ENCODE measurements around the gene GALNT2. TPM values are rescaled to one million over a fixed set of nuclear protein-coding genes. Genes with fewer than 3 reads are reported as not detected.

Gene GALNT2
- total and polyA plus RNA-seq, 10 of the 15 experiments (the other 5 are each of a cell fraction or from before 2014, with no cell fraction given) = 0.52 to 27.7 (median 16.3) TPM

DNA sequence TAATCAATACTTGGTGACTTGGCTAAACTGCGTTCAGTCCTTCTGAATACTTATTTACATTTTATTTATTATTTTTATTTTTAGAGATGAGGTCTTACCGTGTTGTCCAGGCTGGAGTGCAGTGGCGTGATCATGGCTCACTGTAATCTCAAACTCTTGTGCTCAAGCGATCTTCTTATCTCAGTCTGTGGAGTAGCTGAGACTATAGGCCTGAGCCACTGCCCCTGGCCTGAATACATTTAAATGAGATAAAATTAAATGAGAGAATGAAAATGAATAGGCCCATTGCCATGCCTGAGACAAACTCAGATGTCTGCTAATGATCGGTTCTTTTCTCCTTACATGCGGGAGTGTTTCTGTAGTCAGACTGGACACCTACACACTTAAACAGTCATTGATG lies 86.0 kb downstream of the GALNT2 start:
- no peak overlapping the region for H3K9ac ChIP-seq (ENCODE audit: control insufficient read depth, insufficient read depth, low read length)
- POLR2A ChIA-PET = no interaction called here
- DNase-seq (ENCODE audit: low read depth, low spot score) = no peak
- no peak overlapping the region for H3K4me2 ChIP-seq (ENCODE audit: control insufficient read depth, insufficient read depth)
- intact Hi-C loops (cut with micrococcal nuclease; ENCODE audit: unreplicated experiment) (no loop called here), in situ Hi-C loops (cut with MboI) (no loop called here)
- no peak overlapping the region for H2AFZ ChIP-seq (ENCODE audit: control insufficient read depth, low read depth, low read length)
- CTCF ChIA-PET = interaction anchor here (0.6 to 1.9 kb wide), 2 partner anchors 10 to 1252 kb away, joined by 3 to 10 read pairs; no protein-coding TSS in a partner anchor
- H3K4me3 ChIP-seq = no peak overlapping the region
- no TSS peak for BruUV-seq (replicated peaks)
- 0 out of 4 replicates have a peak, but pooled peaks cover 0 to 2% of the 10 kb centered on the region in 2 experiments for H3K36me3 ChIP-seq (ENCODE audit: control insufficient read depth in 2 of 2, insufficient read depth in 2 of 2, low read length in 1 of 2)
- SMC1A ChIA-PET (ENCODE audit: uncharacterized antibody, unreplicated experiment) = interaction anchor here (1.3 to 2.5 kb wide), 3 partner anchors 17 to 28 kb away, joined by 3 to 8 read pairs (median 6); no protein-coding TSS in a partner anchor
- no peaks in the 10 kb centered on the region for H3K9me3 ChIP-seq (replicated peaks; ENCODE audit: control insufficient read depth, insufficient read depth, low read length)
- H3K79me2 ChIP-seq (ENCODE audit: control insufficient read depth, insufficient read depth, low read length) = peaks cover 11% of the 10 kb centered on the region
- 91% methylated on average over 6 of the region's 6 CpGs for WGBS (ENCODE audit: insufficient coverage, insufficient replicate concordance, low lambda C conversion rate, missing lambda C conversion rate)
- no peaks in the 10 kb centered on the region for H4K20me1 ChIP-seq (ENCODE audit: control insufficient read depth, insufficient read depth)
- no peak overlapping the region for H3K27ac ChIP-seq (ENCODE audit: control insufficient read depth, insufficient read depth)
- FAIRE-seq = no peak
- H3K4me1 ChIP-seq (ENCODE audit: control insufficient read depth, insufficient read depth, low read length) = peaks cover 23% of the 10 kb centered on the region
- H3K27me3 ChIP-seq (replicated peaks in 1 of 2; ENCODE audit: control insufficient read depth in 2 of 2, insufficient read depth in 2 of 2, low read length in 1 of 2) = no peaks in the 10 kb centered on the region
- RAD21 ChIA-PET (ENCODE audit: unreplicated experiment) = interaction anchor here (0.8 to 1.2 kb wide), 3 partner anchors 15 to 84 kb away, joined by 3 read pairs; no protein-coding TSS in a partner anchor
- no peak for ATAC-seq
- no peak for TF ChIP-seq FOXK2 (IDR thresholded peaks at IDR 0.05)
- TF ChIP-seq TCF7 (IDR thresholded peaks at IDR 0.05; ENCODE audit: borderline replicate concordance) = no peak
- no peak for TF ChIP-seq ETV6 (conservative IDR thresholded peaks at IDR 0.05 in 1 of 2, IDR thresholded peaks at IDR 0.05 in 1 of 2; ENCODE audit: borderline replicate concordance in 1 of 2, low read depth in 1 of 2)
- TF ChIP-seq MXI1 (IDR thresholded peaks at IDR 0.05; ENCODE audit: low read depth, low read length) = no peak
- no peak for TF ChIP-seq SREBF1 (IDR thresholded peaks at IDR 0.05; ENCODE audit: low read length)
- TF ChIP-seq PAX5 (IDR thresholded peaks at IDR 0.05; ENCODE audit: borderline replicate concordance, low read depth, low read length) = no peak
- no peak for TF ChIP-seq TBL1XR1 (IDR thresholded peaks at IDR 0.05; ENCODE audit: low read depth, low read length)
- no peak for TF ChIP-seq SMAD1 (IDR thresholded peaks at IDR 0.05; ENCODE audit: low read depth, partially characterized antibody)
- TF ChIP-seq JUNB (IDR thresholded peaks at IDR 0.05) = no peak
- TF ChIP-seq YY1 (IDR thresholded peaks at IDR 0.05; ENCODE audit: low read depth, low read length) = no peak
- TF ChIP-seq STAT1 (conservative IDR thresholded peaks at IDR 0.05) = no peak
- no peak for TF ChIP-seq RCOR1 (conservative IDR thresholded peaks at IDR 0.05; ENCODE audit: low read depth, low read length)
- TF ChIP-seq, protein P1, sequence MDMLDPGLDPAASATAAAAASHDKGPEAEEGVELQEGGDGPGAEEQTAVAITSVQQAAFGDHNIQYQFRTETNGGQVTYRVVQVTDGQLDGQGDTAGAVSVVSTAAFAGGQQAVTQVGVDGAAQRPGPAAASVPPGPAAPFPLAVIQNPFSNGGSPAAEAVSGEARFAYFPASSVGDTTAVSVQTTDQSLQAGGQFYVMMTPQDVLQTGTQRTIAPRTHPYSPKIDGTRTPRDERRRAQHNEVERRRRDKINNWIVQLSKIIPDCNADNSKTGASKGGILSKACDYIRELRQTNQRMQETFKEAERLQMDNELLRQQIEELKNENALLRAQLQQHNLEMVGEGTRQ (IDR thresholded peaks at IDR 0.05; ENCODE audit: borderline replicate concordance, low read depth, low read length) = no peak
- TF ChIP-seq, protein P2, sequence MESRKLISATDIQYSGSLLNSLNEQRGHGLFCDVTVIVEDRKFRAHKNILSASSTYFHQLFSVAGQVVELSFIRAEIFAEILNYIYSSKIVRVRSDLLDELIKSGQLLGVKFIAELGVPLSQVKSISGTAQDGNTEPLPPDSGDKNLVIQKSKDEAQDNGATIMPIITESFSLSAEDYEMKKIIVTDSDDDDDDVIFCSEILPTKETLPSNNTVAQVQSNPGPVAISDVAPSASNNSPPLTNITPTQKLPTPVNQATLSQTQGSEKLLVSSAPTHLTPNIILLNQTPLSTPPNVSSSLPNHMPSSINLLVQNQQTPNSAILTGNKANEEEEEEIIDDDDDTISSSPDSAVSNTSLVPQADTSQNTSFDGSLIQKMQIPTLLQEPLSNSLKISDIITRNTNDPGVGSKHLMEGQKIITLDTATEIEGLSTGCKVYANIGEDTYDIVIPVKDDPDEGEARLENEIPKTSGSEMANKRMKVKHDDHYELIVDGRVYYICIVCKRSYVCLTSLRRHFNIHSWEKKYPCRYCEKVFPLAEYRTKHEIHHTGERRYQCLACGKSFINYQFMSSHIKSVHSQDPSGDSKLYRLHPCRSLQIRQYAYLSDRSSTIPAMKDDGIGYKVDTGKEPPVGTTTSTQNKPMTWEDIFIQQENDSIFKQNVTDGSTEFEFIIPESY (IDR thresholded peaks at IDR 0.05) = no peak
- TF ChIP-seq ATF7 (IDR thresholded peaks at IDR 0.05; ENCODE audit: low read depth) = no peak
- no peak for TF ChIP-seq DPF2 (IDR thresholded peaks at IDR 0.05)
- TF ChIP-seq, protein P3, sequence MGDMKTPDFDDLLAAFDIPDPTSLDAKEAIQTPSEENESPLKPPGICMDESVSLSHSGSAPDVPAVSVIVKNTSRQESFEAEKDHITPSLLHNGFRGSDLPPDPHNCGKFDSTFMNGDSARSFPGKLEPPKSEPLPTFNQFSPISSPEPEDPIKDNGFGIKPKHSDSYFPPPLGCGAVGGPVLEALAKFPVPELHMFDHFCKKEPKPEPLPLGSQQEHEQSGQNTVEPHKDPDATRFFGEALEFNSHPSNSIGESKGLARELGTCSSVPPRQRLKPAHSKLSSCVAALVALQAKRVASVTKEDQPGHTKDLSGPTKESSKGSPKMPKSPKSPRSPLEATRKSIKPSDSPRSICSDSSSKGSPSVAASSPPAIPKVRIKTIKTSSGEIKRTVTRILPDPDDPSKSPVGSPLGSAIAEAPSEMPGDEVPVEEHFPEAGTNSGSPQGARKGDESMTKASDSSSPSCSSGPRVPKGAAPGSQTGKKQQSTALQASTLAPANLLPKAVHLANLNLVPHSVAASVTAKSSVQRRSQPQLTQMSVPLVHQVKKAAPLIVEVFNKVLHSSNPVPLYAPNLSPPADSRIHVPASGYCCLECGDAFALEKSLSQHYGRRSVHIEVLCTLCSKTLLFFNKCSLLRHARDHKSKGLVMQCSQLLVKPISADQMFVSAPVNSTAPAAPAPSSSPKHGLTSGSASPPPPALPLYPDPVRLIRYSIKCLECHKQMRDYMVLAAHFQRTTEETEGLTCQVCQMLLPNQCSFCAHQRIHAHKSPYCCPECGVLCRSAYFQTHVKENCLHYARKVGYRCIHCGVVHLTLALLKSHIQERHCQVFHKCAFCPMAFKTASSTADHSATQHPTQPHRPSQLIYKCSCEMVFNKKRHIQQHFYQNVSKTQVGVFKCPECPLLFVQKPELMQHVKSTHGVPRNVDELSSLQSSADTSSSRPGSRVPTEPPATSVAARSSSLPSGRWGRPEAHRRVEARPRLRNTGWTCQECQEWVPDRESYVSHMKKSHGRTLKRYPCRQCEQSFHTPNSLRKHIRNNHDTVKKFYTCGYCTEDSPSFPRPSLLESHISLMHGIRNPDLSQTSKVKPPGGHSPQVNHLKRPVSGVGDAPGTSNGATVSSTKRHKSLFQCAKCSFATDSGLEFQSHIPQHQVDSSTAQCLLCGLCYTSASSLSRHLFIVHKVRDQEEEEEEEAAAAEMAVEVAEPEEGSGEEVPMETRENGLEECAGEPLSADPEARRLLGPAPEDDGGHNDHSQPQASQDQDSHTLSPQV (IDR thresholded peaks at IDR 0.05) = no peak
- TF ChIP-seq PAX8 (IDR thresholded peaks at IDR 0.05) = no peak
